GM19463 (cell line): ENCODE data around the gene MYBPHL.

Experiments
- ATAC-seq: cut with Tn5 transposase; IDR thresholded peaks from one replicate; pipeline ENCODE4 v1.9.1; 2021; ENCODE audit warnings: mild to moderate bottlenecking, moderate library complexity; ENCODE audit not compliant: unreplicated experiment

The MYBPHL gene

GRCh38 chr1:109306832-109307273 is at the start of gene MYBPHL:
Gene MYBPHL, minus strand, starts transcription at chr1:109307011. Its CDS starts 20 bp downstream, at chr1:109306991.
- ATAC-seq = no peak

GRCh38 chr1:109356505-109356904 is 49.7 kb upstream of the MYBPHL start:
- ATAC-seq = no peak

- no peak for ATAC-seq
These were observed 48.1 kb upstream of the MYBPHL start for GRCh38 chr1:109354929-109355328.

GRCh38 chr1:109351457-109351856 is 44.6 kb upstream of the MYBPHL start:
- no peak for ATAC-seq

GRCh38 chr1:109350655-109351054 is 43.8 kb upstream of the MYBPHL start:
- no peak for ATAC-seq

GRCh38 chr1:109350182-109350581 is 43.4 kb upstream of the MYBPHL start:
- no peak for ATAC-seq

GRCh38 chr1:109347511-109347910 is 40.7 kb upstream of the MYBPHL start:
- ATAC-seq = no peak

- ATAC-seq = no peak
These were observed 35.4 kb upstream of the MYBPHL start for GRCh38 chr1:109341944-109342930.

- ATAC-seq = no peak
These were observed 31.8 kb upstream of the MYBPHL start for GRCh38 chr1:109338608-109339007.

GRCh38 chr1:109338091-109338490 is 31.3 kb upstream of the MYBPHL start:
- no peak for ATAC-seq

GRCh38 chr1:109335091-109335490 is 28.3 kb upstream of the MYBPHL start:
- no peak for ATAC-seq

GRCh38 chr1:109331113-109331512 is 24.3 kb upstream of the MYBPHL start:
- no peak for ATAC-seq

- no peak for ATAC-seq
These were observed 20.5 kb upstream of the MYBPHL start for GRCh38 chr1:109327285-109327684.

- ATAC-seq = no peak
These were observed 16.2 kb upstream of the MYBPHL start for GRCh38 chr1:109322974-109323373.

- no peak for ATAC-seq
These were observed 12.3 kb upstream of the MYBPHL start for GRCh38 chr1:109319114-109319513.

- ATAC-seq = no peak
These were observed 9.7 kb upstream of the MYBPHL start for GRCh38 chr1:109316506-109316905.

GRCh38 chr1:109315288-109315687 is 8.5 kb upstream of the MYBPHL start:
- no peak for ATAC-seq

GRCh38 chr1:109314795-109315194 is 8.0 kb upstream of the MYBPHL start:
- ATAC-seq = no peak

- no peak for ATAC-seq
These were observed 6.4 kb upstream of the MYBPHL start for GRCh38 chr1:109312978-109313775.

GRCh38 chr1:109312246-109312645 is 5.4 kb upstream of the MYBPHL start:
- ATAC-seq = no peak

- ATAC-seq = no peak
These were observed 2.5 kb upstream of the MYBPHL start for GRCh38 chr1:109309347-109309746.
